ENCODE results near the gene COBLL1.

DNA sequence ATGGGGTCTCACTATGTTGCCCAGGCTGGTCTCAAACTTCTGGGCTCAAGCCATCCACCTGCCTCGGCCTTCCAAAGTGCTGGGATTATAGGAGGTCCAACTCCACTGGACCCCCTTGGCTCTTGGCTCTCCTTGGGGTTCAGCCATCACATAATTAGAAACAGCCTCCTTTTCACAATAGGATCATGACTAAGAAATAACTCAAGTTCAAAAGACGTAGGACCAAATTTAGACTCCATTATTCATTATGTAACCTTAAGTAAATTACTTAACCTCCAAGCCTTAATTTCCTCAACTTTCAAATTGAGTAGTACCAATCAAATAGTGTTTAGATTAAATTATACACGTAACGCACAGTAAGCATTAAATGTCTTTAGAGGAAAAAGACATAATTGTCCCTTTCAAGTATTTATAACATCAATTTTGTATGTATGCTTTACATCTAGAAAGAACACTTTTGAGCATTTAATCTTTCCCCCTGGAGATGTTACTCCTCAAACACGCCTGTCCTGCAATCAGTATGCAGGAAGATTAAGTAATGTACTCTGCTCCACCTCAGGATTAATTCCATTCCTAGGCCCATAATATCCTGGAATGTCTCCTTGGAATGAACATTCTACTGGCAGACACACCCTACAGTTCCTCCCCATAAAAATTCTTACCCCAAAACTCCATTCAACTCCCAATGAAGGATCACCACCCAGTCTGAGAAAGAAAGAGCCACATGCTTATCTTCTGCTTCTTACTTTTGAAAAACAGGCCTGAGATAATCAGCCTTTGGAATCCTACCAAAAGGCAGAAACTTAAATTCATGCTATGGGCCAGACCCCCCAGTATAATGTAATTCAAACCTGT is 49.1 kb downstream of the COBLL1 start:
- no peak for TF ChIP-seq EZH2 (IDR thresholded peaks at IDR 0.05; ENCODE audit: low read depth)
- TF ChIP-seq, protein P1, sequence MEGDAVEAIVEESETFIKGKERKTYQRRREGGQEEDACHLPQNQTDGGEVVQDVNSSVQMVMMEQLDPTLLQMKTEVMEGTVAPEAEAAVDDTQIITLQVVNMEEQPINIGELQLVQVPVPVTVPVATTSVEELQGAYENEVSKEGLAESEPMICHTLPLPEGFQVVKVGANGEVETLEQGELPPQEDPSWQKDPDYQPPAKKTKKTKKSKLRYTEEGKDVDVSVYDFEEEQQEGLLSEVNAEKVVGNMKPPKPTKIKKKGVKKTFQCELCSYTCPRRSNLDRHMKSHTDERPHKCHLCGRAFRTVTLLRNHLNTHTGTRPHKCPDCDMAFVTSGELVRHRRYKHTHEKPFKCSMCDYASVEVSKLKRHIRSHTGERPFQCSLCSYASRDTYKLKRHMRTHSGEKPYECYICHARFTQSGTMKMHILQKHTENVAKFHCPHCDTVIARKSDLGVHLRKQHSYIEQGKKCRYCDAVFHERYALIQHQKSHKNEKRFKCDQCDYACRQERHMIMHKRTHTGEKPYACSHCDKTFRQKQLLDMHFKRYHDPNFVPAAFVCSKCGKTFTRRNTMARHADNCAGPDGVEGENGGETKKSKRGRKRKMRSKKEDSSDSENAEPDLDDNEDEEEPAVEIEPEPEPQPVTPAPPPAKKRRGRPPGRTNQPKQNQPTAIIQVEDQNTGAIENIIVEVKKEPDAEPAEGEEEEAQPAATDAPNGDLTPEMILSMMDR (conservative IDR thresholded peaks at IDR 0.05): no peak
